ENCODE results near the gene MPPE1. TPM values are rescaled to one million over a fixed set of nuclear protein-coding genes. Genes with fewer than 3 reads are reported as not detected.
"Not testable (repeated sequence)": the region's sequence is repeated elsewhere in the genome, so short reads cannot be mapped to it uniquely, and the experiment has no call there.

The MPPE1 gene
- total RNA-seq, 1 donor, result 30.7 TPM

DNA sequence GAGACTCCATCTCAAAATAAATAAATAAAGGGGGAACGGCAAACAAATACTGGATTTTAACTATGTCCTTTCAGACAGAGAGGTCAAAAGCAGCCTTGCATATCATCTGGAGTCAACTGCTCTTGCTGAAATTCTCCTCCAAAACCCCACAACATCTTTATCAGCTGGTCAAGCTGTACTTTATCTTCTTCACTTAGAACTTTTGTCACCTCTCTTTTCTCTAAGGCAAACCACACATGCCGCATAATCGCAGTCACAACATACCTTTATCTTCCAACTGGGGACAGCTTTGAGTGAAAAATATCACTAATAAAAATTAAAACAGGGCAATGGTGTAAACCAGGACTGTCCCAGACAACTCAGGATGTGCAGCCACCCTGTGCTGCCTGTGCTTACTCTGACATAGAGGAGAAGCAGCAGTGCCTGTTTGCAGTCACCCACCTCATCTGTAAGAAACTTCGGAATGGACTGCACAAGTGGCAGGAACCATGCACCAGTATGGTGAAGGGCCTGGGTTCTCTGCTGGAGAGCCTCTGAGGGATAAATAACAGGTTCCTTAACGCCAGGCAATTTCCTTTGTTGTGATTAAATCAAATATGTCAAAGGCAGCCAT lies 6.2 kb downstream of the MPPE1 start:
- H3K27me3 ChIP-seq (ENCODE audit: insufficient read depth, low read length), result no peaks in the 10 kb centered on the region
- no peaks in the 10 kb centered on the region for H3K9me3 ChIP-seq (ENCODE audit: low read depth, low read length)
- no peak overlapping the region for H3K4me3 ChIP-seq (ENCODE audit: low read length)
- H3K4me1 ChIP-seq (ENCODE audit: insufficient read depth, low read length), result peaks cover 12% of the 10 kb centered on the region

DNA sequence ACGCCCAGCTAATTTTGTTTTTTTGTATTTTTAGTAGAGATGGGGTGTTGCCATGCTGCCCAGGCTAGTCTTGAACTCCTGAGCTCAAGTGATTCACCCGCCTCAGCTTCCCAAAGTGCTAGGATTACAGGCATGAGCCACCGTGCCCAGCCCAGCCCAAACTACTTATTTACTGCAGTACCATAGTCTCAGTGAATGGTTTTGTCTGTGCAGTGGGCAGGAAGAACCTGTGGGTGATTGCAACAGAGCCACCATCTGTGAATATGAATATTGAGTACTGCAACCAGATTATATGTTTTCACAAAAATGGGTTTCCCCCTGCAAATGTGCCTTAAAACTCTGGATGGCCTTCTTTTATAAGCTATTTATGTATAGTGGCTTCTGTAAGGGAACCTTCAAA lies 9.1 kb downstream of the MPPE1 start:
- Histone ChIP-seq H3K4me1 (ENCODE audit: insufficient read depth, low read length) (peaks cover 16% of the 10 kb centered on the region), H3K27me3 (ENCODE audit: insufficient read depth, low read length) (no peaks in the 10 kb centered on the region), H3K4me3 (ENCODE audit: low read length) (no peak overlapping the region), H3K9me3 (ENCODE audit: low read depth, low read length) (no peaks in the 10 kb centered on the region)

- H3K4me3 ChIP-seq (ENCODE audit: low read length), result no peak overlapping the region
- no peaks in the 10 kb centered on the region for H3K27me3 ChIP-seq (ENCODE audit: insufficient read depth, low read length)
- H3K9me3 ChIP-seq (ENCODE audit: low read depth, low read length), result no peaks in the 10 kb centered on the region
- H3K4me1 ChIP-seq (ENCODE audit: insufficient read depth, low read length), result peaks cover 28% of the 10 kb centered on the region
Measured at GRCh38 chr18:11897781-11898180, 10.3 kb downstream of the MPPE1 start.

- peaks cover 33% of the 10 kb centered on the region for H3K4me1 ChIP-seq (ENCODE audit: insufficient read depth, low read length)
Measured at GRCh38 chr18:11892438-11892837, 15.7 kb downstream of the MPPE1 start.

GRCh38 chr18:11891737-11892136 lies 16.4 kb downstream of the MPPE1 start:
- Histone ChIP-seq H3K4me1 (ENCODE audit: insufficient read depth, low read length) (peaks cover 35% of the 10 kb centered on the region), H3K9me3 (ENCODE audit: low read depth, low read length) (no peaks in the 10 kb centered on the region), H3K4me3 (ENCODE audit: low read length) (no peak overlapping the region), H3K27me3 (ENCODE audit: insufficient read depth, low read length) (no peaks in the 10 kb centered on the region)

More at GRCh38 chr18:11892438-11892837, 15.7 kb downstream of the MPPE1 start:
- not testable (repeated sequence) for H3K4me3 ChIP-seq (ENCODE audit: low read length); H3K27me3 ChIP-seq (ENCODE audit: insufficient read depth, low read length); H3K9me3 ChIP-seq (ENCODE audit: low read depth, low read length)

- Histone ChIP-seq H3K9me3 (ENCODE audit: low read depth, low read length) (no peaks in the 10 kb centered on the region), H3K4me3 (ENCODE audit: low read length) (no peak overlapping the region), H3K27me3 (ENCODE audit: insufficient read depth, low read length) (no peaks in the 10 kb centered on the region), H3K4me1 (ENCODE audit: insufficient read depth, low read length) (peaks cover 50% of the 10 kb centered on the region)
Measured at GRCh38 chr18:11889284-11889683, 18.8 kb downstream of the MPPE1 start.

DNA sequence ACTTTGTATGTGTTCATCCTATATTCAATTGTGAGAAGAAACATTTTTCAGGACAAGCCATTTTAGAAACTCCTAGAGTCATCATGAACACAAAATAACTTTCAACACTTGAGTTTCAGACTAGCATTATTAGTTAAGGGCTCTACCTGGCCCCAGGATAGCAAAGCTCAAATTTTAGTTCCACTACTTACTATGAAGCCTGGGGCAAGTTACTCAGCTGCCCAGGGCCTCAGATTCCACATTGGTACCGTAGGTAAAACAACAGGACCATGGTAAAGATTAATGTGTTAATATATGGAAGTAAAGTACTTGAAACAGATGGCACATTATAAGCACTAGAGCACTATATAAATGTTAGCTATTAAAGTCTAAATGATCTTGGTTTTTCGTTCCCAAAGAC lies 19.4 kb downstream of the MPPE1 start:
- Histone ChIP-seq H3K4me1 (ENCODE audit: insufficient read depth, low read length) (peaks cover 50% of the 10 kb centered on the region), H3K4me3 (ENCODE audit: low read length) (no peak overlapping the region), H3K27me3 (ENCODE audit: insufficient read depth, low read length) (no peaks in the 10 kb centered on the region), H3K9me3 (ENCODE audit: low read depth, low read length) (no peaks in the 10 kb centered on the region)

- Histone ChIP-seq H3K27me3 (ENCODE audit: insufficient read depth, low read length) (no peaks in the 10 kb centered on the region), H3K4me1 (ENCODE audit: insufficient read depth, low read length) (peaks cover 45% of the 10 kb centered on the region), H3K9me3 (ENCODE audit: low read depth, low read length) (no peaks in the 10 kb centered on the region), H3K4me3 (ENCODE audit: low read length) (no peak overlapping the region)
Measured at GRCh38 chr18:11887328-11888128, 20.6 kb downstream of the MPPE1 start.

- Histone ChIP-seq H3K27me3 (ENCODE audit: insufficient read depth, low read length) (no peaks in the 10 kb centered on the region), H3K4me1 (ENCODE audit: insufficient read depth, low read length) (peaks cover 45% of the 10 kb centered on the region), H3K4me3 (ENCODE audit: low read length) (no peak overlapping the region), H3K9me3 (ENCODE audit: low read depth, low read length) (no peaks in the 10 kb centered on the region)
Measured at GRCh38 chr18:11886577-11887110, 21.5 kb downstream of the MPPE1 start.

DNA sequence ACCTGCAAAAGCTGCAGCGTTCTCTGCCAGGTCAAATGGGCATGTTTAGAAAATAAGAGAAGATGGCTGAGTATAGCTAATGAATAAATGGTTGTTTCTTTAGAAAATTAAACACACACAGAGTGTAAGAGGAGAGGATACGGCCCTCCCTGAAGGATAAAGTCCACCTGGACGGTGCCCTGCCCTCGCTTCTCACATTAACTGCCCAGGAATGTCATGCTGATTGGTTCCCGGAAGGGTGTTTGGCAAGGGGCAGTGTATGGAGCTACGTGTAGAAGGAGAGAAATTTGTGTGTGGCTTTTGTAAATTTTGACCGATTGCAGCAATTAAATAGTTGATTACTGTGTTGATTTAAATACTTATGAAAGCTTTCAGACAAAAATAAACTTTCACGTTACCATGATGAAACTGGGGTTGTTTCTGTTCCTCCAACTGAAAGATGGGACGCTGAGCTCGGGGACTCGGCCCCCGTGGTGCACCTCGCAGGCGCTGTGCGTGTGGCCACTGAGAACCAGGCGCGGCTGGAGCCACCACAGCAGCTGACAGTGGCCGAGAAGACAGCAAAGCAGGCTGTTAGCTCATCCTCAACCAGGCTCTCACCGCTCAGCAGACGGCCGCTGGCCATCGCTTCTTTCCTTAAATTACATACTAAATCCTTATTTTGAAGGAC lies 22.7 kb downstream of the MPPE1 start:
- Histone ChIP-seq H3K4me1 (ENCODE audit: insufficient read depth, low read length) (peaks cover 53% of the 10 kb centered on the region), H3K9me3 (ENCODE audit: low read depth, low read length) (no peaks in the 10 kb centered on the region), H3K4me3 (ENCODE audit: low read length) (no peak overlapping the region), H3K27me3 (ENCODE audit: insufficient read depth, low read length) (no peaks in the 10 kb centered on the region)

DNA sequence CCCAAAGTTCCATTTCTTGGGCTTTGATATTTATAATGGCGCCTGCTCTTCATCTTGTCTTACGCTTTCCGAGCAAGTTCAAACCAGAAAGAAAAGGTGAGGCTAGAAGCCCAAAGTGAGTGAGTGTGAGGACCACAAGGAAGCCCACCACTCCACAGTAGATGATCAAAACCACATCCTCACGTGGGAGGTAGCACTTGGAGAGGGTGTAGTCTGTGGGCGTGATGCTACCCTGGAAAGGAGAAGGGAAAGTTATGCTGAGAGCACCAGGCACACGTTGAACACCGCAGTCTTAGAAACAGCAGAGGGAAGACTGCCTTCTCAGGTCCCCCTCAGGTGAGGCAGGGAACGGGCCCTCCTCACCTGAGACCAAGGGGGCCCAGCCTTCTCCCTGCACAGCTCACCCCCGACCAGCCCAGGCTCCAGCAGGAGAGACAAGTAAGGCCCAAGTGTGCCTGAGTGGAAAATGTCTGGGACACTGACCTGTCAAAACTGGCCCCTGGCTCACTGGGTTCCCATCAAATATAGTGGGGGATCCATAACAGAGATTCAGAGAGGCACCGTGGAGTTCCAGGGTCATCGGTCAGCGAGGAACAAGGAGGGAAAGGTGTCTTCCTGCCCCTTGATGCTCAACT lies 23.6 kb downstream of the MPPE1 start:
- no peaks in the 10 kb centered on the region for H3K9me3 ChIP-seq (ENCODE audit: low read depth, low read length)
- H3K4me1 ChIP-seq (ENCODE audit: insufficient read depth, low read length), result peaks cover 53% of the 10 kb centered on the region
- no peak overlapping the region for H3K4me3 ChIP-seq (ENCODE audit: low read length)
- H3K27me3 ChIP-seq (ENCODE audit: insufficient read depth, low read length), result no peaks in the 10 kb centered on the region

GRCh38 chr18:11883153-11883552 lies 25.0 kb downstream of the MPPE1 start:
- Histone ChIP-seq H3K4me3 (ENCODE audit: low read length) (no peak overlapping the region), H3K27me3 (ENCODE audit: insufficient read depth, low read length) (no peaks in the 10 kb centered on the region), H3K9me3 (ENCODE audit: low read depth, low read length) (no peaks in the 10 kb centered on the region), H3K4me1 (ENCODE audit: insufficient read depth, low read length) (peaks cover 53% of the 10 kb centered on the region)

DNA sequence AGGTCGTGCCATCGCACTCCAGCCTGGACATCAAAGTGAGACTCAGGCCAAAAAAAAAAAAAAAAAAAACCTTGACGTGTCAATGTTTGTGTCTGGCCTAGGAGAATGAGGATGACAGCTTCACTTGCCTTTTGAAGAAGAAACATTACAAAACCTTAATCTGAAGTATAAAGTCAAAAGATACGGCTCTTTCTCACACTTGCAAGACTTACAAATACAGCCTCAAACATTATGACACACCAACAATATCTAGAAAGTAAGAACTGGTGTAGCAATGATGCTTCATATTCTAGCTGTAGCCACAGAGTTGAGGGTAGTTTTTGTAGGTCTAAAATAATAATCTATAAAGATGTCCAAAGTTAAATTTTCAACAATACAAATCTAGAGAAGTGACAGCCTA lies 25.5 kb downstream of the MPPE1 start:
- no peak overlapping the region for H3K4me3 ChIP-seq (ENCODE audit: low read length)
- H3K9me3 ChIP-seq (ENCODE audit: low read depth, low read length), result no peaks in the 10 kb centered on the region
- H3K27me3 ChIP-seq (ENCODE audit: insufficient read depth, low read length), result no peaks in the 10 kb centered on the region
- peaks cover 53% of the 10 kb centered on the region for H3K4me1 ChIP-seq (ENCODE audit: insufficient read depth, low read length)

DNA sequence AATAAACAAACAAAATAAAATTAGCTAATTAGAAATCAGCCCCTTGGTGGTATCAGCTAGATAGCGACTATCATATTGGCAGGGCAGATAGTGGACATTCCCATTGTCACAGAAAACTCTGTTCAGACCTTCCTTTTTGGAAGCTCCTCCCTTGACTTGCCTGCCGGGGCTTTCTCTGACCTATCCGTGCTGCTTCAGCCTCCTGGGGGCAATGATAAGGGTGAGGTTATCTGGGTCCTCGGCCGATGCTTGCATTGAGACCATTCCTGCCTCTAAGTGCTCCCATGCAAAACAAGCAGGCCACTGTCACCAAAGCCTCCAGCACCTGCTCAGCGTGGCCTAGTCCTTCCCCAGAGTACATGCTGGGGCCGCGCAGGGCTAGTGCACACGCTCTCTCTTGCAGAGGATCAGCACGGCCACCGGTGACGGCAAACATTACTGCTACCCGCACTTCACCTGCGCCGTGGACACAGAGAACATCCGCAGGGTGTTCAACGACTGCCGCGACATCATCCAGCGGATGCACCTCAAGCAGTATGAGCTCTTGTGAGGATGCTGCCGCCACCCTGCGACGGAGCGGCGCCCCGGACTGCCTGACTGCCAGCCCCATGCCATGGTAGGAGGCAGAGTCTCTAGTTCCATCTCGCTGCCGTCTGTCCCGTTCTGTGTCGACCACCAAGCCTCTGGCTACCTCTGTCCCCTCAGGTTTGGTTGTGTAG lies 27.4 kb downstream of the MPPE1 start:
- peaks cover 45% of the 10 kb centered on the region for H3K4me1 ChIP-seq (ENCODE audit: insufficient read depth, low read length)
- H3K27me3 ChIP-seq (ENCODE audit: insufficient read depth, low read length), result no peaks in the 10 kb centered on the region
- H3K9me3 ChIP-seq (ENCODE audit: low read depth, low read length), result no peaks in the 10 kb centered on the region
- H3K4me3 ChIP-seq (ENCODE audit: low read length), result no peak overlapping the region
